OCI-LY1 (cell line): ENCODE measurements around the gene SLC27A3.
A peak's percentile ranks its signal among the peaks of the same experiment; 100 is the strongest.
"Not testable (repeated sequence)": the region's sequence is repeated elsewhere in the genome, so short reads cannot be mapped to it uniquely, and the experiment has no call there.

Experiments used
- H2AFZ ChIP-seq: fragments of 200-600 bp; sonication (generic), shearing (Covaris generic); 2 replicates; pipeline ENCODE4 v1.6.0; 2014; ENCODE audit warnings: antibody characterized with exemption, mild to moderate bottlenecking, low read length
- H3F3A ChIP-seq: fragments of 200-600 bp; sonication (generic), shearing (Covaris generic); 2 replicates; pipeline ENCODE4 v1.6.0; 2014; ENCODE audit warnings: mild to moderate bottlenecking, antibody characterized with exemption, low read length, moderate library complexity; ENCODE audit not compliant: insufficient read depth
- H3K27ac ChIP-seq: fragments of 200-600 bp; sonication (generic); 2 replicates; pipeline ENCODE4 v1.5.1; 2014; ENCODE audit warnings: low read length, mixed run types, mild to moderate bottlenecking, low read depth; ENCODE audit not compliant: poor library complexity, severe bottlenecking
- H3K27me3 ChIP-seq: fragments of 200-600 bp; sonication (generic); 2 replicates; pipeline ENCODE4 v1.6.0; 2014; ENCODE audit warnings: antibody characterized with exemption, mild to moderate bottlenecking, low read length, moderate library complexity; ENCODE audit not compliant: insufficient read depth
- H3K36me3 ChIP-seq: fragments of 200-600 bp; sonication (generic); 2 replicates; pipeline ENCODE4 v1.6.1; 2014; ENCODE audit warnings: mild to moderate bottlenecking, antibody characterized with exemption, low read length, moderate library complexity, mixed read lengths; ENCODE audit not compliant: insufficient read depth
- H3K4me1 ChIP-seq: fragments of 200-600 bp; sonication (generic); 2 replicates; pipeline ENCODE4 v1.5.1; 2014; ENCODE audit warnings: mild to moderate bottlenecking, low read length, moderate library complexity; ENCODE audit not compliant: insufficient read depth, severe bottlenecking
- H3K4me2 ChIP-seq: fragments of 200-600 bp; sonication (generic), shearing (Covaris generic); 2 replicates; pipeline ENCODE4 v1.6.1; 2014; ENCODE audit warnings: low read length
- H3K4me3 ChIP-seq: fragments of 200-600 bp; sonication (generic); 2 replicates; pipeline ENCODE4 v1.5.1; 2014; ENCODE audit warnings: low read length, low read depth, mild to moderate bottlenecking, mixed read lengths; ENCODE audit not compliant: poor library complexity, severe bottlenecking
- H3K79me2 ChIP-seq: fragments of 200-600 bp; shearing (Covaris generic); 2 replicates; pipeline ENCODE4 v1.6.1; 2016; ENCODE audit warnings: mixed run types, low read length, mixed read lengths; ENCODE audit not compliant: insufficient read depth
- H3K9ac ChIP-seq: fragments of 200-600 bp; sonication (generic), shearing (Covaris generic); 2 replicates; pipeline ENCODE4 v1.6.1; 2014; ENCODE audit warnings: mild to moderate bottlenecking, low read length, mixed read lengths
- H3K9me2 ChIP-seq: fragments of 200-600 bp; sonication (generic), shearing (Covaris generic); 2 replicates; pipeline ENCODE4 v1.6.1; 2014; ENCODE audit warnings: low read depth, mild to moderate bottlenecking, low read length, mixed read lengths
- H3K9me3 ChIP-seq: fragments of 200-600 bp; shearing (Covaris generic); 2 replicates; pipeline ENCODE4 v1.6.1; 2014; ENCODE audit warnings: low read length, mixed read lengths
- H4K20me1 ChIP-seq: fragments of 200-600 bp; sonication (generic), shearing (Covaris generic); 2 replicates; pipeline ENCODE4 v1.6.0; 2016; ENCODE audit warnings: mild to moderate bottlenecking, low read length; ENCODE audit not compliant: insufficient read depth
- CTCF ChIP-seq: fragments of 200-600 bp; sonication (generic), shearing (Covaris generic); IDR thresholded peaks from 2 replicates; pipeline ENCODE4 v1.5.1; 2017; ENCODE audit warnings: mild to moderate bottlenecking, antibody characterized with exemption, low read length, moderate library complexity, mixed read lengths
- EZH2 ChIP-seq: fragments of 200-600 bp; sonication (generic), shearing (Covaris generic); IDR thresholded peaks from 2 replicates; pipeline ENCODE4 v1.8.0; 2017; ENCODE audit warnings: borderline replicate concordance, mixed run types, mild to moderate bottlenecking, antibody characterized with exemption, low read length, moderate library complexity, mixed read lengths

Gene SLC27A3

GRCh38 chr1:153778824-153779519 lies 3.8 kb downstream of the SLC27A3 start:
- Histone ChIP-seq H3K4me2 (no peak overlapping the region), H4K20me1 (no peaks in the 10 kb centered on the region), H3K27me3 (no peaks in the 10 kb centered on the region), H2AFZ (no peak overlapping the region), H3K79me2 (no peaks in the 10 kb centered on the region), H3K9me3 (no peaks in the 10 kb centered on the region), H3K4me1 (peaks cover 21% of the 10 kb centered on the region), H3K9ac (no peak overlapping the region), H3K9me2 (no peaks in the 10 kb centered on the region), H3K4me3 (no peak overlapping the region), H3K27ac (no peak overlapping the region), H3K36me3 (peaks cover 7% of the 10 kb centered on the region; the same call in 1 of the 2 replicates), H3F3A (no peaks in the 10 kb centered on the region)
- TF ChIP-seq CTCF, result no peak
- TF ChIP-seq EZH2, result no peak

GRCh38 chr1:153779781-153780541 lies 4.8 kb downstream of the SLC27A3 start:
- no peak overlapping the region for H3K4me3 ChIP-seq
- no peak overlapping the region for H3K4me2 ChIP-seq
- H3K36me3 ChIP-seq, result no peaks in the 10 kb centered on the region
- no peaks in the 10 kb centered on the region for H3K27me3 ChIP-seq
- no peak overlapping the region for H3K9ac ChIP-seq
- H3K9me2 ChIP-seq, result no peaks in the 10 kb centered on the region
- H3K27ac ChIP-seq, result no peak overlapping the region
- H3K9me3 ChIP-seq, result no peaks in the 10 kb centered on the region
- H3K4me1 ChIP-seq, result peaks cover 17% of the 10 kb centered on the region
- no peaks in the 10 kb centered on the region for H3F3A ChIP-seq
- no peaks in the 10 kb centered on the region for H3K79me2 ChIP-seq
- no peak overlapping the region for H2AFZ ChIP-seq
- TF ChIP-seq CTCF (no peak), EZH2 (no peak)
- no peaks in the 10 kb centered on the region for H4K20me1 ChIP-seq

- TF ChIP-seq EZH2 (no peak), CTCF (no peak)
- no peaks in the 10 kb centered on the region for H4K20me1 ChIP-seq
- peaks cover 14% of the 10 kb centered on the region for H3K4me1 ChIP-seq
- no peaks in the 10 kb centered on the region for H3K79me2 ChIP-seq
- H3K27me3 ChIP-seq, result no peaks in the 10 kb centered on the region
- H3F3A ChIP-seq, result no peaks in the 10 kb centered on the region
- no peak overlapping the region for H3K27ac ChIP-seq
- H3K4me2 ChIP-seq, result no peak overlapping the region
- no peaks in the 10 kb centered on the region for H3K9me2 ChIP-seq
- no peaks in the 10 kb centered on the region for H3K36me3 ChIP-seq
- no peak overlapping the region for H3K4me3 ChIP-seq
- H3K9me3 ChIP-seq, result no peaks in the 10 kb centered on the region
- no peak overlapping the region for H2AFZ ChIP-seq
- H3K9ac ChIP-seq, result no peak overlapping the region
Measured at GRCh38 chr1:153780551-153780950, 5.3 kb downstream of the SLC27A3 start.

- H3K27ac ChIP-seq, H2AFZ ChIP-seq: not testable (repeated sequence)
Measured at GRCh38 chr1:153782648-153783047, 7.4 kb downstream of the SLC27A3 start.

More at GRCh38 chr1:153782648-153783047, 7.4 kb downstream of the SLC27A3 start:
- not testable (repeated sequence) for H3K79me2 ChIP-seq, H3K9me2 ChIP-seq, H3F3A ChIP-seq, H3K27me3 ChIP-seq, H3K9me3 ChIP-seq, H3K36me3 ChIP-seq, H4K20me1 ChIP-seq
- Histone ChIP-seq H3K4me2 (peak overlapping the region; percentile 84), H3K4me1 (peaks cover 10% of the 10 kb centered on the region), H3K4me3 (peak overlapping the region; percentile 62), H3K9ac (peak overlapping the region; percentile 72; the same call in 1 of the 2 replicates)
